NCI-H748 treated with DMSO at 0.1 percent for 48 hours (cell line): Measurements from ENCODE around the gene MAML2.

Experiments used
- DNase-seq: peaks from one replicate; lab custom pipeline; 2025; lab: John Stamatoyannopoulos, UW

MAML2 gene

DNA sequence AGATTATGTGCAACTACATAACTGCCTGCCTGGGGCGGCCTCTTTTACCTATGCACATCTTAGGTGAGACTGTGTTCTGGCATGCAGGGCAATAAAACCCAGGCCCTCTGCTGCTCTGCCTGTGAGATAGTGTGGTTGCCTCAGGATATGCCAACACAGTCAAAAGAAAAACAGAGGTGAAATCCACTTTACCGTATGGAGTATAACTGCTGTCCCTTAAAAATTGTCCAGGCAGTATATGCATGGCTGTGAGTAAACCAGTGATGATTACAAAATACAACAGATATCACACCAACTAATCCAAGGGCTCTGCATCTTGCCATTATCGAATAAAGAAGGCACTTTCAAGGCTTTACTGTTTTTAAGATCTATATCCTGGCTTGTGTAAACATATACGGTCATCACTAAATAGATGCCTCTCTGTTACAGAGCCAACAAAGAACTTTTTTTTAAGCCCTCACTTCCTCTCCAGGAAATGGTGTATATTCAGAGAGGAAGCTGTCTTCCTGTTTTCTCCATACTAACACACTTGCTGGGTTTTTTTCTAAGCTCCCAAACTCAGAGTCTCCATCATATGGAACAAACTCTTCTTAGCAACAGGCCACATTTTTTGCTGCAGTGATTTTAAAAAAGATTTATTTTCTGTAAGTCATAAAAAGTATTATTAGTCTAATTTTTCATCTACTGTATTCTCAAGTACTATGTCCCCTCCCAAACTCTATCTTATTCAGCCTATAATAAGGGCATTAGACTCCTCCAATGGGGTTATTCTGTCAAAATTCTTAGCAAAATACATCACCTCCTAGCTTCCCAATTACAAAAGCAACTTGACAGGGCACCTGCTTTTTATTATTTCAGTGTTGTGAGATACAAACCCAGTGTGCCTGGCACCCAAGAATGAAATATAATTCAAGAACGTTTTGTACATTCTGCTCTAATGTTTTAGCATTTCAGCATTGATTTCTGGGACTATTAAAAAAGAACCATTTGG is 135.2 kb downstream of the MAML2 start:
- no peak for DNase-seq

- no peak for DNase-seq
Measured at GRCh38 chr11:96206955-96207354, 136.0 kb downstream of the MAML2 start.

GRCh38 chr11:96205460-96205809 is 137.6 kb downstream of the MAML2 start:
- DNase-seq: no peak

- DNase-seq: no peak
Measured at GRCh38 chr11:96204721-96205459, 138.1 kb downstream of the MAML2 start.

- DNase-seq: no peak
Measured at GRCh38 chr11:96204366-96204659, 138.7 kb downstream of the MAML2 start.

DNA sequence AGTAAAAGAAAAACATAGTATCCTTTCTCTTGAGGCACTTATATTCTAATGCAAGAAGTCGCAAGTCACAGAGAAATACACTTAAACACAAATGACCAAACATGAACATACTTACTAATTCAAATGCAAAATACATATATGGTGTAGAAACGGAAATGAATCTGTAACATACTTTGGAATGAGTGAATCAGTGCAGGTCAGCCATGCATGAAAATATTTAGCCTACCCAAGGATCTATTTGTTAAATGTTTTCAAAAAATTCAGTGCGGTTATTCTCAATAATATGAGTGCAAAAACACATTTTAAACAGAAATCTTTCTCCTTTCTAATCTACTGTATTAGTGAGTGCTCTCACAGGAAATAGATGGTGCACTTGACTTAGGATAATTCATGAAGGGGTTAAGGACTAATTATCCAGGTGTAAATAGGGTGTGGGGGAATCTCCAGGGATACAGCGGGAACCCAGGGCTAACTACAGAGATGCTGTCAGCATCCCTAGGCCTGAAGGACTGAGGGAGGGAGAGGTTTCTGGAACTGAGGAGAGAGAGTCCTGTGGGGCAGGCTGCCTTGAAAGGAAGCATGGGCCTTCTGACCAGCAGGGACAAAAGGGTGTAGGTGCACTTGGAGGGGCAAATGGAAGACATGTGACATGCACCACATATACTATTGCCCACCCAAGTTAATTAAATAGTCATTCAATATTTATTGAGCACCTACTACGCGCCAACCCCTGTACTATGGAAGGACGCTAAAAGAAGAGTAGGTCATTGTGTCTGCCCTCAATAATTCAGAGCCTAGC is 139.2 kb downstream of the MAML2 start:
- no peak for DNase-seq

- no peak for DNase-seq
Measured at GRCh38 chr11:96200243-96200642, 142.8 kb downstream of the MAML2 start.

DNA sequence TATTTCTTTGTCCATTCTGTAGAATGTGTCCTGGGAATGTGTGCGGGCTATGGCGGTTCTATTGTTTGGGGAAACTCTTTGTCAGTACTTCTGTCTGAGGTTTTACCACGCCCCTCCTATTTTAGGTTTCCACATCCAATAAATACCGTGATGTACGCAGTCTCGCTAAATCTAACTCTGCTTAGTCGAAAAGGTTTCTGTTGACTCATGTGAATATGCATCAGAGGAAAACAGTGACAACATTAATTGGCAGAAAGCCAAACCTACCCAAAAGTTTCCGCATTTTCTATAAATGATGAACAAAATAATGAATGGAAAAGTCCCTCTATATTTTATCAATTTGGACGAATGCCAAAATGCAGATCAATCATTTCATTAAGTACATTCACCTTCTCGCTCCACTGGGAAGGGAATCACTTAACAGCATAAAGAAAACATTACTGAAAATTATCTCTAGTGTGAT is 143.4 kb downstream of the MAML2 start:
- no peak for DNase-seq

GRCh38 chr11:96197801-96198701 is 144.9 kb downstream of the MAML2 start:
- DNase-seq: no peak

DNA sequence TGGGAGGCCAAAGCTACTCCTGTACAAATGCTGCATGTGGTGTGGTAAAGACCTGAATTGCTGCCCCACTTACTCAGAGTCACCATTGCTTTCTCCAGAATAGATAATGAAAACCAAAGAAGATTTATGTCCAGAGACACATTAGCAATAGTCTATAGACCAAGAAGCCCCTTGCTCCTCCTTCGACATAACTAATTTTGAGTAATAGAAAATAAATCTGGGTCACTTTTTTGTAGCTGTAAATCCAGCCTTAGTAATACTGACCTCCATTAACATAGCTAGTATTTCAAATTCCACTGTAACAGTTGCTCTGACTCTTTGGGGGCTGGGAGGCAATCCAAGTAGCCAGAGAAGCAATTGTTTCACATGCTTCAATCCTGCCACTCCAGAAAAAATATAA is 145.9 kb downstream of the MAML2 start:
- no peak for DNase-seq

- no peak for DNase-seq
Measured at GRCh38 chr11:96196181-96196662, 146.8 kb downstream of the MAML2 start.

DNA sequence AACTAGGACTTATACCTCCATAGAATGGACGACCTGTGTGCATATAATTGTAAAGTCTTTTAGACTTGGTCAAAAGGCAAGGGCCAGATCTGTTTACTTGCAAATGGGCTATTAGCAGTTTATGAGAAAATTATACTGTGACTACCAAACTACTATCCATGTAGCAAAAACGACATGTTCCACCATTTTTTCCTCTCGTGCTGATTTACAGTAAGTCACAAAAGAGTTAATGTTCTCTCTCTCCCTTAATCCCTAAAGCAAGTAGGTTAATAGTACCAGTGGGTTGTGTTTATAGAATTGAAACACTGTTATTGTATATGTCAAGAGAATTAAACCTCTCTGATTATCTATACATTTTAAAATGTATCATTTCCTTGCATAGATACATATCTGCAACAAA is 147.3 kb downstream of the MAML2 start:
- DNase-seq: no peak

DNA sequence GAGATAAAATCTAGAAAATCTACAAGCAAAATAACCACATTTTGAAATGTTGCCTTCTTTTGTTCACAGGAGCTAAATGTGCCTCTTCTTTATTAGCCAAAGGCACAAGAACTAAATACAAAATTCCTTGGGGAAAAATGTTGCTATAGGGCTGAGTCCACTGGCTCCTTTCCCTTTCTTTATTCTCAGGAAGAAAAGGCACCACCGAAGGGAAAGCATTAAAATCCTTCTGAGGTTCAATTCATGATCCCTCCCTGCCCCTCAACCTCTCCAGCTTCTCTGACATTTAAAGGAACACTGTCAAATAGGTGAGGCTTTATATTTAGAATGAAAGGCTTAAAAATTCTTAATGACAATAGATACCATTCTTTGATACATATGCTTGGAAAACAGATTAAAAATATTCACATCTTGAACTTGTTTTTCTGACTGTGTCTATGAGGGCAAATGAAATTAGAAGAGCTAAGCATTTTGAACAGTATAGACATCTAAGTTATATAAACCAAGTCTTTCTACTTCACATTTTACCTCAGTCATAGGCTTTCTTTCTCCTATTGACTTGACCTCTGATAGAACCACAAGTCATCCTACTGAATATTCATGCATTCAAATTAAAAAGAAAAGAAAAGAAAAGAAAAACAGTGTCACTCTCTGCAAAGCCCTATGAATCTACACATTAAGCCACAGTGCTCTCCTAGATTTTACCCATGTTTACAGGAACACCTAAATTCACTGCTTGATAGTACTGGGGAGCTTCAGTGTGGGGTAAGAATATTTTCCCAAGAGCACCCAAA is 148.2 kb downstream of the MAML2 start:
- no peak for DNase-seq

- no peak for DNase-seq
Measured at GRCh38 chr11:96193745-96194443, 149.1 kb downstream of the MAML2 start.

DNA sequence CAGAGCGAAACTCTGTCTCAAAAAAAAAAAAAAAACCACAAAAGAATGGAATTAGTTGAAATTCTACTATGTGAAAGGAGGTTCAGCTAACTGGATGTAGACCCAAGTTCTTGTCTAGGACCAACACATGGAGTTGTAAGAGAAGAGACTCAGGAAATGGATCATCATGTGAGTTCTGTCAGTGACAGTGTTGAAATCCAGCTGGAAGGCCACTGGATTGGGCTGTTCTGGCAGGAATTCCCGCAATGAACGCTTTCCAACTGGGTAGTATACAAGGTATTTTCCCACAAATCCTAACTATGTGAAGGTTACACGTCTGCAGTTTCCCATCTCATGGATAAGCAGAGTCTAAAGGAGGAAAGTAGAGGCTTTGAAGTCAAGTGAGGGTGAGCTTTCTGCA is 151.2 kb downstream of the MAML2 start:
- no peak for DNase-seq

DNA sequence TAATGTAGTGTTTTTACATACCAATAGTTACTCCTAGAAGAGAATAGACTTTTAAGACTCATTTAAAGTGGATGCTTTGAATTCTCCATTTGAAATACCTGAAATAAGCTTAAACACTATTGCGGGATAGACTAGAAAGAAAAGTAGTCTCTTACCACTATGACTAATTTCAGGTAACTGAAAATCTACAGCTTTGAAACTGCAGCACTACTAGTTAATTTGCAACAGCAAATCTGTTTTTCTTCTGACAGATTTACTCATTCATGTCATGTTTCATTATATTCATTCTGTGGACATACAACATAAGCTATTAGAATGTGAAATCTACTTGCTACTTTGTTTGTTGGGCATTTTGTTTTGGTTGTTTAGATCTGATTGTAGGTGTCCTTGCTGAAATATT is 153.6 kb downstream of the MAML2 start:
- DNase-seq: no peak

- DNase-seq: no peak
Measured at GRCh38 chr11:96188243-96189006, 154.6 kb downstream of the MAML2 start.

DNA sequence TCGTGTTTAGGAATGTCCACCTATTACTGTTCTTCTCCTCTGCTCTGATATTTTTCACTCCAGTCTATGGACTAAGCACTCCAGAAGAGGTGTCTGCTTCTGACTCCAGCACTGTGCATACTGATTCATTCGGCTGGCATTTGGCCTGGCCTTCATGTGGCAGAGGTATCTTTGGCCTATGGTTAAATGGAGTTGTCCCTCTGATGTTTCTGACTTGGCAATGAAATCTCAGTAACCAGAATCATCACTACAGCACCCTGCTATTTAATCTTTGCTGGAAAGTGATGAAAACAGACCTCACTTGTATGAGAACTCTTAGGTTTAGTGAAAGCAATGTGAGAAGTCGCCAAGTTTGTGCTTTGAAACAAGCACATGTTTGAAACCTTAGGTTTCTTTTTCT is 155.2 kb downstream of the MAML2 start:
- DNase-seq: no peak

DNA sequence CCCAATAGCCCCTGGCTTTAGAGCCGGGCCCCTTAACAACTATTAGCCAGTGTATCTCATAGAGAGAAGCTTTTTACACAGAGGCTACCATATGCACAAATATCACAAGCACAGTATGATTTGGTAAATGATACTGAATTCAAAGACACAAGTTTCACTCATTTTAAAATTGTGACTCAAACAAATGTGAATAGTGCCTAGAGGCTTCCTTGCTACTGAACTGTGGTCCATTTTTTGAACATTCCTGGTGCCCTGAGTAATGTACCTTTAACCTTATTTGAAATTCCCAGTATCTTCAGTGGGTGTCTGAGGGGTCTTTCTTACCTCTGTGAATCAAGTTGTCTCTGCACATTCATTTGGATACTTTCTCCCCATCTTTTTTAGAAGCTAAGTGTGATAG is 156.2 kb downstream of the MAML2 start:
- no peak for DNase-seq
